Subcutaneous adipose tissue (tissue), 4 donors: ENCODE results near the gene FAM168B. TPM values are rescaled to one million over a fixed set of nuclear protein-coding genes. Genes with fewer than 3 reads are reported as not detected.

Experiments
- total RNA-seq, 4 donors: library from RNA; depleted of rRNA; stranded (reverse); fragments of >200 nt; gene quantifications; one replicate each; pipeline ENCODE4 v1.1.0, GENCODE V29; 2016
- TF ChIP-seq, protein P1 (sequence below): fragments of 450-650 bp; IDR thresholded peaks from one replicate; pipeline ENCODE4 v1.5.1; 2016; ENCODE audit warnings: low read depth, mild to moderate bottlenecking, control low read depth, antibody characterized with exemption, moderate library complexity

FAM168B gene
- total RNA-seq, 4 donors from 2014 or later = 72.1 to 107 (median 87.2) TPM

DNA sequence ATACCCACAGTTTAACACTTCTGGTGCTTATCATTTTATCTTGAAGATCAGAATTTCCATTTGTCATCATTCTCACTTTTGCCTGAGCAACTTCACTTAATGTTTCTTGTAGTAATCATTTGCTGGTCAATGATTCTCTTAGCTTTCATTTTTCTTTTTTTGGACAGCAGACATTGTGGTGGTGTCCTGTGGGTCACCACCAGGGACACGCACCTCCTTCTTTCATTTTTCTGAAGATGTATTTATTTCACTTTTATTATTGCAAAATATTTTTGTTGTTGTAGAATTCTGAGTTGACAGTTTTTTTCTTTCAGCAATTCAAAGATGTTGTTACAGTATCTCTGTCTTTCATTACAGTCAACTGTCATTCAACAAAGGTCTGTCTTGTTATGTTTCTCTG lies 84.3 kb downstream of the FAM168B start:
- TF ChIP-seq, protein P1, sequence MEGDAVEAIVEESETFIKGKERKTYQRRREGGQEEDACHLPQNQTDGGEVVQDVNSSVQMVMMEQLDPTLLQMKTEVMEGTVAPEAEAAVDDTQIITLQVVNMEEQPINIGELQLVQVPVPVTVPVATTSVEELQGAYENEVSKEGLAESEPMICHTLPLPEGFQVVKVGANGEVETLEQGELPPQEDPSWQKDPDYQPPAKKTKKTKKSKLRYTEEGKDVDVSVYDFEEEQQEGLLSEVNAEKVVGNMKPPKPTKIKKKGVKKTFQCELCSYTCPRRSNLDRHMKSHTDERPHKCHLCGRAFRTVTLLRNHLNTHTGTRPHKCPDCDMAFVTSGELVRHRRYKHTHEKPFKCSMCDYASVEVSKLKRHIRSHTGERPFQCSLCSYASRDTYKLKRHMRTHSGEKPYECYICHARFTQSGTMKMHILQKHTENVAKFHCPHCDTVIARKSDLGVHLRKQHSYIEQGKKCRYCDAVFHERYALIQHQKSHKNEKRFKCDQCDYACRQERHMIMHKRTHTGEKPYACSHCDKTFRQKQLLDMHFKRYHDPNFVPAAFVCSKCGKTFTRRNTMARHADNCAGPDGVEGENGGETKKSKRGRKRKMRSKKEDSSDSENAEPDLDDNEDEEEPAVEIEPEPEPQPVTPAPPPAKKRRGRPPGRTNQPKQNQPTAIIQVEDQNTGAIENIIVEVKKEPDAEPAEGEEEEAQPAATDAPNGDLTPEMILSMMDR = no peak

- TF ChIP-seq, protein P1 = no peak
These were observed 86.7 kb downstream of the FAM168B start for GRCh38 chr2:131006561-131006960.

- TF ChIP-seq, protein P1 = no peak
These were observed 87.9 kb downstream of the FAM168B start for GRCh38 chr2:131005216-131005935.

- TF ChIP-seq, protein P1 = no peak
These were observed 88.6 kb downstream of the FAM168B start for GRCh38 chr2:131004446-131005209.

DNA sequence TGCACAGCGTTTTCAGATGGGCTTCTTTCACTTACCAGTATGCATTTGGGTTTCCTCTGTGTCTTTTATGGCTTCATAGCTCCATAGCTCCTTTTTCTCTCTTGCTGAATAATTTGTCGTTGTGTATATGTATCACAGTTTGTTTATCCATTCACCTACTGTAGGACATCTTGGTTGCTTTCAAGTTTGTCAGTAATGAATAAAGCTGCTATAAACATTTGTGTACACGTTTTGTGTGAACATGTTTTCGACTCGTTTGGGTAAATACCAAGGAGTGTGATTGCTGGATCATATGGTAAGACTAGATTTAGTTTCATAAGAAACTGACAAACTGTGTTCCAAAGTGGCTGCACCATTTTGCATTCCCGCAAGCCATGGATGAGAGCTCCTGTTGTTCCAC lies 94.7 kb downstream of the FAM168B start:
- TF ChIP-seq, protein P1 = no peak

Other genes with a start within 250 kb of the FAM168B start
- gene PLEKHB2, start 11.9 kb upstream of the FAM168B start, total RNA-seq = 100 to 1,000 TPM in 1 of 4 donors, 10 to 100 TPM in 3; 48.6 to 116 (median 59.0) TPM
- not detected for gene POTEE, start 116.1 kb upstream of the FAM168B start, total RNA-seq